ENCODE results near the gene KCTD5.

The KCTD5 gene

DNA sequence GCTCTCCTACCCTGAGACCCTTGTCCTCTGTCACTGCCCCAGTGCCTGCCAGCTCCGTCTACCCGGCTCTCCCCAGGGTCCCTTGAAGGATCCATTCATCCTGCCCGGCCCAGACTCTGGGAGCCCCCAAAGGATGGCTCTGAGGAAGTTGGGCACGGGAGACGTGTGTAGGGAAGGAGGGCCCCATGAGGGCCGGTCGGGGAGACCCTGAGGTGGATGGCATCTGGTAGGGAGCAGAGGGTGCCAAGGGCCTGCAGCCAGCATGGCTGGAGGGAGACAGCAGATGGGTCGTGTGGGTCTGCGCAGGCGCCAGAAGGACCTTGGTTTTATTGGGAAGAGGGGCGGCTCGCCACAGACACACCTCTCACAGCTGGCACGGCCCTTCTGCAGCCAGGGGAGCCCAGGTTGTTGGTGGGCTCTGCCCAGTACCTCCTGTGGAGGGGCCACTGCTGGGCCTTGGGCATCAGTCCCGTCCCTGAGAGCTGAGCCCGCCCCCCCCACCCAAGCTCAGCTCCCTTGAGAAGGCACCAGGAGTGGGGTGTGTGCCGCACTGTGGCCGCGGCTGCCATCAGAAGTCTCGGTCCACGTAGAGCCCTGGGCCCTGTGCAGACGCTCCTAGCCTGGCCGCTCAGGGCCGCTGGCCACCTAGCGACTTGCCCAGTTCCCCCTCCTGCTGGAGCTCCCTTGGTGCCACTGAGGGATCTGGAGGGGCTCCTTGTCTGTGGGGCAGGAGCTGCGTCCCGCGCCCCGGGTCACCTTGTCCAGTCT is 16.0 kb downstream of the KCTD5 start:
- no peak for DNase-seq

GRCh38 chr16:2698965-2699750 is 16.8 kb downstream of the KCTD5 start:
- no peak for DNase-seq

DNA sequence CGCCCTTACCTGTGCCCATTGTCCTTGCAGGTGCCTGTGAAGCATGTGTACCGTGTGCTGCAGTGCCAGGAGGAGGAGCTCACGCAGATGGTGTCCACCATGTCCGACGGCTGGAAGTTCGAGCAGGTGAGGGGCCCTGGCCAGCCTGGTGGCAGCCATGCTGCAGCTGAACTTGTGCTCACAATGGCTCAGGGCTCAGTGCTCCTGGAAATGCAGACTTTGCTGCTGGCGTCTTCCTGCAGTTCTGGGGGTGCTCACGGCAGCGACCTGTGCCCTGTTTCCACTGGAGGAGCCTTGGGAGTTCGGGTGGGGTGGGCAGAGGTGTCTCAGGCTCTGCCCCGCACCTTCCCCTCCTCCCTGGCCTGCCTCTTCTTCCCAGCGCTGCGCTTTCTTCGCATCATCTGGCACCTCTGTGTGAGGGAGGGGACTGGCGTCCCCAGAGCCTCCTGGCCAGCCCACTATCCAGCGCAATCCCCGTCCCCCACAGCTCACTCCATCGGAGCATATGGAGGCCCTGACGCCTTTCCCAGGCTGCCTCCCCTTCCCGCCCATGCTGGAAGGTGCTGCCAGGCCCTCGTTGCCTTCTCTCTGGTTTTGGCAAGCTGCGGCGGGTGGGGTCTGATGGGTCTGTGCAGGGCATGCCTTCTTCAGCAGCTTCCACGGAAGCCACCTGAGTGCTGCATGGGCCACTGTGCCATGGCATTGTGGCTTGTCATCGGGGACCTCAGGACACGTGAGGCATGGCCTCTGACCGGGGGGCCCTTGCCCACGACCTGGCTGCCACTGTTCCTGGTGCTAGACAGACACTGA is 17.7 kb downstream of the KCTD5 start:
- no peak for DNase-seq

DNA sequence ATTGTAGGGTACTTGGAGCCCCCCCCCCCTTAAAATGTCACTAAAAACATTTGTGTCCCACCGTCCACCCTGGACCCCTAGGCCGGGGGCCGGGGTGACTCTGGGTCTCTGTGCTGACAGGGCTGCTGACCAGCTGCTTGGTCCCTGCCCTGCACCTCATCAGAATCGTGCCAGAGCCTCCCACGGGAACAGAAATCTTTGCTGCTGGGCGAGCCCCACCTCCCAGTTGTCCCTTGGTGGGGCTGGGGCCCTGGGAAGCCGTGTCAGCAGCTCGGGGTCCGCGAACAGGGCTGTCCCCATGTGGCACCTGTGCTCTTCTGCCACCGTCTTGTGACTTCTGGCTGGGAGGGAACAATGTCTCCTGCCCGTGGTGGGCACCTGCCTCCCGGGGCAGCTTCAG is 18.5 kb downstream of the KCTD5 start:
- DNase-seq = no peak

GRCh38 chr16:2701272-2701671 is 18.9 kb downstream of the KCTD5 start:
- no peak for DNase-seq

- DNase-seq = no peak
Observed at GRCh38 chr16:2701713-2702437, 19.6 kb downstream of the KCTD5 start.

GRCh38 chr16:2702438-2702825 is 20.1 kb downstream of the KCTD5 start:
- DNase-seq = no peak

- DNase-seq = no peak
Observed at GRCh38 chr16:2702871-2703745, 20.8 kb downstream of the KCTD5 start.

DNA sequence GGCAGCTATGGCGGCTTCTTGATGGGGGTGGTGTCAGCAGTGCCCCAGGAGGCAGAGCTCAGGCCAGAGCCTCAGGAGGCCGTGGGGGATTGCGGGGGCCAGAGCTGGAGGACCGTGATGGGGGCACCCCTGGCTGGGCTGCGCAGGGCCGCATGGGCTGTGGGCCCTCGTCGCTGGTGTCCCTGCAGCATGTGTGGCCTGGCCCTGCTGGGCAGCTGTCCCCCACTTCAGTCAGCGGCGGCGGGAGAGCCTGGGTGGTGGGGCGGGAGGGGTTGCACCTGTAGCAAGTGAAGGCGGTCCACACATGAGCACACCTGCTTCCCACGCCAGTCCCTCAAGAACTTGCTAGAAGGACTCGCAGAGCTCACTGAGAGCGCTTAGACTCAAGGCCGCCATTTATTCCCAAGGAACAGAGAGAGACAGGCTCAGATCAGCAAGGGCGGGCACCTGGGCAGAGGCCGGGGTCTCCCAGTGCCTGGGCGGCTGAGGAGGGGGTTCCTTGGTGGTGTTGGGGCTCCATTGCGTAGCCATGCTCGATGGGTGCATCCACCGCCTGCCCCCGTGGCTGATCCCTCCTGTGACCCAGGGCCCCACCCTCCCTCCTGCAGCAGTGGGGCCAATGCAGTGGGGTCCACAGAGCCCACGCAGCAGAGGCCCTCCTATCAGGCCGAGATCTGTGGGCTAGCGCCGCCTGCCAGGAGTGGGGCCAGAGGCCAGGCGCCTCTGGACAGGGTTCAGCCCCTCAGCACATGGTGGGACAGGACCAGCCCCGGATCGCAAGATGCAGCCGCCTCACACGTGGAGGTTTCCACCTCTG is 22.1 kb downstream of the KCTD5 start:
- DNase-seq = no peak

DNA sequence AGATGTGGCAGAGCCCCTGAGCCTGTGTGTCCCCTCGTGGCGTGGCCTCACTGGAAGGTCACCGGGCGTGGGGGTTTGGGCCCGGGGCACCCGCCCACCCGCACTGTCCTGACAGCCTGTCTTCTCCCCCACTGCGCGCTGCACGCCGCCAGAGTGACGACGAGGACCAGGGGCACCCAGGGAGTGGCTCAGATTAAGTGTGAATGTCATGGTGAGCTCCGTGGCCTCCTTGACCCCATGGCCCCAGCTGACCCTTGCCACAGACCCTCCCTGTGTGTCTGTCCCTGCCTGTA is 22.6 kb downstream of the KCTD5 start:
- no peak for DNase-seq

- DNase-seq = no peak
Observed at GRCh38 chr16:2705351-2705750, 23.0 kb downstream of the KCTD5 start.

DNA sequence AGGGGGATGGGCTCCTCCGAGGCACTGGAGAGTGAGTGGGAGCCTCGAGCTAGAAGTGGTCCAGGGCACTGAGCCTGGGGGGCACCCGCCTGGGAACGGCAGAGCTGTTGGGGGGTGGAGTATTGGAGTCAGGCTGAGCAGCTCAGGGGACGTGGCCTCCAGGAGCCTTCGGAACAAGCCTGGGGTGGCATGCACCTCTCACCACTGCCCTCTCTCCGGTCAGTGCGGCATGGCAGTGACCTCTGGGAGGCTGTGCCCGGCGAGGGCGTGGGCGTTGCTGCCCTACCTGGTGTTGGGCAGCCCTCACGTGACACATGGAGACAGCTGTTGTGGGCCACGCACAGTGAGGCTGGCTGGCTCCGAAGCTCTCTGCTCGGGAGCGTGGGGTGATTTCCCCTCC is 23.8 kb downstream of the KCTD5 start:
- DNase-seq = no peak

DNA sequence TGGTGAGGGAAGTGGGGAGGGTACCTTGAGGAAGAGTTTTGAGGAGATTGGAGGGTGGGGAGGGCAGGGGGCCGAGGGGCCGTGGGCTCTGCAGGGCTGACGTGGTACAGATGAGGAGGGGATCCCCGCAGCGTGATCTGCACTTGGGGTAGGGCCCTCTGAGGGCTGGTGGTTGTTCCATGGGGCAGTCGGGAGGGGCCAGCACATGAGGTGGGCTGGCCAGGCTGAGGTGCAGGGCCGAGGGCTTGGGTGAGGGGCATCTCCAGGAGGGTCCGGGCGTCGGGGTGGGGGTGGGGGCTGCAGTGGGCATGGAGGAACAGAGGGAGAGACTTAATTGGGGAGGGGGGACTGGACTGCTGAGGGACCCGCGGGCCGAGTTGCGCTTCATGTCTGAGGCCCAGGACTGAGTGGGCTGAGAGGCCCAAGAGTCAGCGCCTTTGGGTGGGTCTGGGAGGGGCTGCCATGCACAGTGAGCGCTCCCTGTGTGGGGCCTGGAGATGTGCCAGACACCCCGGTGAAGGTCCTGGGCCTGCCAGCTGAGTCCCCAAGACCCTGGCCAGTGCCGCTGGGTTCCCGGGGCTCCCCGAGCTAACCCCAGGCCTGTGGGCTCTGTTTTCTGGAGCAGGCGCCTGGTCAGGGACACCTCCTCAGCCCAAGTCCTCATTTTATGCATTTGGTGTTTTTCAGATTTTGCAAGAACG is 24.4 kb downstream of the KCTD5 start:
- DNase-seq = no peak

DNA sequence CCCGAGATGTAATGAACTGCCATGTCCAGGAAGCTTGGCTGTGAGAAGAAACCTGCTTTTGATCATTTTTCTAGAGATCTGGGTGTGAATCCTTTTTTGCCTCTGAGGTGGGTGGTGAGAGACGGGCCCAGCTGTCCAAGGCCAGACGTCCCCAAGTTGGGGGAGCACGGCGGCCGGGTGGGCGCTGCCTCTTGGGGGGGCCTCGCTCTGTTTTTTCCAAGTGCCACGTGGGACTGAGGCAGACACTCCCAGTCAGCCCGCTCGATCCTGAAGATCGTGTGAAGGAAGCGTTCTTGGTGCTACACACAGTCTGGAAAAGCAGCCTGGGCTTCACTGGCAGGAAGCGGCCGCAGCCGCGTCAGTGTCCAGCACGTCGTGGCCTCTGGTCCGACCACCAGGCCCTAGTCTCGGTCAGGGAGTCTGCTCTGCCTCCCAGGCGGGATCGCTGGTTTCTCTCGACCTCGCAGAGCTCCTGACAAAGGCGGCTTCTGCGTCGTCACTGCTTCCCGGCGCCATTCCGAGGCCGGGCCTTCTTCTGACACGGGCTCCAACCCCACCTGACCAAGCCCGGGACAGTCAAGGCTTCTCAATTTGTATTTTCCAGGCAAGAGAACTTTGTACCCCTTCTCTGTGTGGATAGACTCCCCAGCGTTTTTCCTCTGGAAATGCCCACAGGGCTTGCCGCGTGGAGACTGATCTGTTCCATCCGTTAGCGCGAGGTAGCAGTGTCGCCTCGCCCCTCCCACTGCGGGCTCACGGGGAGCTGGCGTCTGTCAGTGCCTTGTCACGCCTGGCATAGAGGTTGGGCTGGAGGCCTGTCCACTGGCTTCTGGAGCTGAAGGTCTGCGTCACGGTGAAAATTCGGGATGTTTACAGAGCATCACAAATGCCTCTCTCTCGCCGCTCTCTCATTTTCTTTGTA is 25.3 kb downstream of the KCTD5 start:
- DNase-seq = no peak

- DNase-seq = no peak
Observed at GRCh38 chr16:2708290-2708639, 25.9 kb downstream of the KCTD5 start.

DNA sequence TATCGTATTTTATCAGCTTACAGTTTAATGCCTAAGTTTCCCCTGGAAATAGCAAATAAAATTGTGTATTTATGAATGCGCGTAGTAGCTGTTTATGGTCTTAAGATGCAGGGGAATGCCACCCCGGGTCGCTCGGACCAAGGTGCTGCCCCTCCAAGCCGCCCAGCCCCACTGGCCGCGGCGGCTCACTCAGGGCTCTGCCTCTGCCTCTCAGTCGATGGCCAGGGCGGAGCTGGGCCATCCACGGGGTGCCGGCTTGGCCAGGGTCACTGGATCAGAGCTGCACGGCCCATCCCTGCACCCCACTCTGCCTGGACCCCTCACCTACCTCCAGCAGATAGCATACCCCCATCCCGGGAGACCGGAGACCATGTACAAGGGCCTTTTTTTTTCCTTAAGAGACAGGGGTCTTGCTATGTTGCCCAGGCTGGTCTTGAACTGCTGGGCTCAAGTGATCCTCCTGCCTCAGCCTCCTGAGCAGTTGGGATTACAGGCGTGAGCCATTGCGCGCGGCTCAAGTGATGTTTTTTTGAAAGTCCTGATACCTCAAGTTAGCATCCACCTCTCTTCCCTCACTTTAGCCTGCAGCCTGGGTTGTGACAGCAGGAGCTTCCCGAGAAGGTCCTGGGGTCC is 26.7 kb downstream of the KCTD5 start:
- no peak for DNase-seq

DNA sequence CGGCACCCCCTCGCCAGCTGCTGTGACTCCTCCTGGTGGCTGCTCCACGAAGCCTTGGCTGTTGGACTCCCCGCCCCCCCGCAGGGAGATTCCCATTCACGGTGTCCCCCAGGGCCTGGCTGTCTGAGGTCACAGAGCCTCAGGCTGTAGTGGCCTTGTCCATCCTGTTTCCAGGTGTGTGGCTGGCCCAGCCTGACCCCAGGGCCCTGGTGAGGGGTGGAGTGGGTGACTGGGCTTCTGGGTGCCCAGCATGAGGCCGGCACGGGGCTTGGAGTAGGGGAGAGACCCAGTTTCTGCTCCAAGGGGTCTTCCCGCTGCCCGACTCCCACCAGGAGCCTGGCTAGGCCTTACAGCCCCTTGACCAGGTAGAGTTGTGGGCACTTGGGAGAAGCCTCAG is 27.3 kb downstream of the KCTD5 start:
- no peak for DNase-seq

GRCh38 chr16:2710021-2710710 is 27.8 kb downstream of the KCTD5 start:
- no peak for DNase-seq

Measured in T-helper 2 cell (primary cell).